EL (cell line): ENCODE measurements around the gene SYT17.

ENCODE experiments used
- DNase-seq: peaks from one replicate; pipeline ENCODE4 v3.0.0-alpha.2; 2016

SYT17 gene

GRCh38 chr16:19223235-19224170 is 55.5 kb downstream of the SYT17 start:
- peak; percentile 28 for DNase-seq

GRCh38 chr16:19225651-19226050 is 57.6 kb downstream of the SYT17 start:
- DNase-seq, result no peak

GRCh38 chr16:19227643-19228042 is 59.6 kb downstream of the SYT17 start:
- DNase-seq, result no peak

GRCh38 chr16:19228052-19228451 is 60.0 kb downstream of the SYT17 start:
- DNase-seq, result peak; percentile 3

GRCh38 chr16:19228575-19228974 is 60.5 kb downstream of the SYT17 start:
- no peak for DNase-seq

- DNase-seq, result no peak
These were observed 62.5 kb downstream of the SYT17 start for GRCh38 chr16:19230575-19230974.

GRCh38 chr16:19231881-19232280 is 63.8 kb downstream of the SYT17 start:
- DNase-seq, result no peak

- no peak for DNase-seq
These were observed 64.9 kb downstream of the SYT17 start for GRCh38 chr16:19232988-19233387.

- no peak for DNase-seq
These were observed 67.4 kb downstream of the SYT17 start for GRCh38 chr16:19235478-19235877.

GRCh38 chr16:19235886-19236285 is 67.8 kb downstream of the SYT17 start:
- DNase-seq, result no peak

- DNase-seq, result no peak
These were observed 68.6 kb downstream of the SYT17 start for GRCh38 chr16:19236561-19237209.

GRCh38 chr16:19238406-19238805 is 70.4 kb downstream of the SYT17 start:
- no peak for DNase-seq

- DNase-seq, result no peak
These were observed 71.6 kb downstream of the SYT17 start for GRCh38 chr16:19239511-19240155.

GRCh38 chr16:19240494-19240893 is 72.5 kb downstream of the SYT17 start:
- DNase-seq, result no peak

GRCh38 chr16:19241512-19241911 is 73.5 kb downstream of the SYT17 start:
- no peak for DNase-seq

GRCh38 chr16:19242186-19242585 is 74.1 kb downstream of the SYT17 start:
- DNase-seq, result no peak

GRCh38 chr16:19242987-19243575 is 75.0 kb downstream of the SYT17 start:
- no peak for DNase-seq

GRCh38 chr16:19245326-19245925 is 77.4 kb downstream of the SYT17 start:
- DNase-seq, result no peak

- DNase-seq, result no peak
These were observed 84.9 kb downstream of the SYT17 start for GRCh38 chr16:19252904-19253303.

- DNase-seq, result no peak
These were observed 86.6 kb downstream of the SYT17 start for GRCh38 chr16:19254611-19255010.

GRCh38 chr16:19264123-19264673 is 96.2 kb downstream of the SYT17 start:
- DNase-seq, result no peak

GRCh38 chr16:19265380-19265930 is 97.4 kb downstream of the SYT17 start:
- DNase-seq, result no peak
